ENCODE results near the gene LIMCH1. TPM values are rescaled to one million over a fixed set of nuclear protein-coding genes. Genes with fewer than 3 reads are reported as not detected.

LIMCH1 gene
- total RNA-seq, 4 donors from 2014 or later, result 8.5 to 32.6 (median 27.0) TPM

GRCh38 chr4:41573502-41574001, 35.6 kb downstream of the LIMCH1 start:
- 60% methylated on average over 4 of the region's 4 CpGs for WGBS
- TF ChIP-seq POLR2AphosphoS5 (IDR thresholded peaks at IDR 0.05) (no peak), POLR2A (IDR thresholded peaks at IDR 0.05) (no peak), EP300 (IDR thresholded peaks at IDR 0.05) (no peak), CTCF (IDR thresholded peaks at IDR 0.05) (no peak)
- H3K27me3 ChIP-seq, result no peaks in the 10 kb centered on the region
- no peak for DNase-seq (ENCODE audit: low spot score in 2 of 2)
- no peak overlapping the region for H3K27ac ChIP-seq
- peaks cover 16% of the 10 kb centered on the region for H3K4me1 ChIP-seq
- H3K36me3 ChIP-seq, result no peaks in the 10 kb centered on the region
- no peaks in the 10 kb centered on the region for H3K9me3 ChIP-seq
- no peak overlapping the region for H3K4me3 ChIP-seq

- Histone ChIP-seq H3K4me3 (no peak overlapping the region), H3K9me3 (no peaks in the 10 kb centered on the region), H3K4me1 (peaks cover 12% of the 10 kb centered on the region), H3K27me3 (no peaks in the 10 kb centered on the region), H3K36me3 (no peaks in the 10 kb centered on the region), H3K27ac (peak overlapping the region; percentile 61)
- 86% methylated on average over 4 of the region's 4 CpGs for WGBS
- TF ChIP-seq POLR2AphosphoS5 (IDR thresholded peaks at IDR 0.05) (no peak), EP300 (IDR thresholded peaks at IDR 0.05) (no peak), CTCF (IDR thresholded peaks at IDR 0.05) (no peak), POLR2A (IDR thresholded peaks at IDR 0.05) (no peak)
- no peak for DNase-seq (ENCODE audit: low spot score in 2 of 2)
These were observed 37.2 kb downstream of the LIMCH1 start for GRCh38 chr4:41575207-41575606.

- Histone ChIP-seq H3K4me3 (no peak overlapping the region), H3K9me3 (no peaks in the 10 kb centered on the region), H3K27ac (peak overlapping the region; percentile 61), H3K36me3 (no peaks in the 10 kb centered on the region), H3K27me3 (no peaks in the 10 kb centered on the region), H3K4me1 (peaks cover 12% of the 10 kb centered on the region)
- TF ChIP-seq CTCF (IDR thresholded peaks at IDR 0.05) (no peak), EP300 (IDR thresholded peaks at IDR 0.05) (no peak), POLR2AphosphoS5 (IDR thresholded peaks at IDR 0.05) (no peak), POLR2A (IDR thresholded peaks at IDR 0.05) (no peak)
- DNase-seq (ENCODE audit: low spot score in 2 of 2), result no peak
- 100% methylated on average over 1 of the region's 1 CpG for WGBS
These were observed 37.7 kb downstream of the LIMCH1 start for GRCh38 chr4:41575665-41576064.

GRCh38 chr4:41579043-41579442, 41.1 kb downstream of the LIMCH1 start:
- Histone ChIP-seq H3K27me3 (no peaks in the 10 kb centered on the region), H3K4me1 (peaks cover 7% of the 10 kb centered on the region), H3K36me3 (no peaks in the 10 kb centered on the region), H3K4me3 (no peak overlapping the region), H3K9me3 (no peaks in the 10 kb centered on the region), H3K27ac (no peak overlapping the region)
- WGBS, result 89% methylated on average over 3 of the region's 3 CpGs
- no peak for DNase-seq (ENCODE audit: low spot score in 2 of 2)
- no peak for TF ChIP-seq CTCF (IDR thresholded peaks at IDR 0.05)
- no peak for TF ChIP-seq POLR2AphosphoS5 (IDR thresholded peaks at IDR 0.05)
- TF ChIP-seq POLR2A (IDR thresholded peaks at IDR 0.05), result no peak
- no peak for TF ChIP-seq EP300 (IDR thresholded peaks at IDR 0.05)

- no peaks in the 10 kb centered on the region for H3K36me3 ChIP-seq
- no peaks in the 10 kb centered on the region for H3K9me3 ChIP-seq
- no peak for DNase-seq (ENCODE audit: low spot score in 2 of 2)
- H3K27ac ChIP-seq, result no peak overlapping the region
- no peaks in the 10 kb centered on the region for H3K27me3 ChIP-seq
- peaks cover 7% of the 10 kb centered on the region for H3K4me1 ChIP-seq
- no peak overlapping the region for H3K4me3 ChIP-seq
- WGBS, result 84% methylated on average over 5 of the region's 5 CpGs
- TF ChIP-seq POLR2AphosphoS5 (IDR thresholded peaks at IDR 0.05) (no peak), POLR2A (IDR thresholded peaks at IDR 0.05) (no peak), CTCF (IDR thresholded peaks at IDR 0.05) (no peak), EP300 (IDR thresholded peaks at IDR 0.05) (no peak)
These were observed 41.6 kb downstream of the LIMCH1 start for GRCh38 chr4:41579526-41579925.

Measured in suprapubic skin (tissue), 4 donors.